Spleen (tissue), 11 donors: Measurements from ENCODE around the gene HSP90AB1. TPM values are rescaled to one million over a fixed set of nuclear protein-coding genes. Genes with fewer than 3 reads are reported as not detected.

Source experiments
- DNase-seq: peaks from one replicate; pipeline ENCODE4 v3.0.0-alpha.2; 2020
- H3K27ac ChIP-seq, 8 donors: fragments of 200-600 bp; sonication (generic) in 7 of 8; 1 replicate in 4 of 8; 2 replicates in 4 of 8; pipeline versions ENCODE4 v1.5.0 to v1.8.0; 2016 to 2021; ENCODE audit warnings: inconsistent platforms in 4 of 8, mild to moderate bottlenecking in 4 of 8, moderate library complexity in 1 of 8
- H3K27me3 ChIP-seq, 7 donors: fragments of 200-600 bp; sonication (generic) in 6 of 7; replicated peaks in 1 of 7; 1 replicate in 4 of 7; 2 replicates in 3 of 7; pipeline versions ENCODE4 v1.5.0 to v1.8.0; 2016 to 2021; ENCODE audit warnings: inconsistent platforms in 3 of 7, mild to moderate bottlenecking in 1 of 7
- H3K36me3 ChIP-seq, 6 donors: fragments of 200-600 bp; sonication (generic) in 5 of 6; 1 replicate in 4 of 6; 2 replicates in 2 of 6; pipeline versions ENCODE4 v1.5.0 to v1.8.0; 2016 to 2021; ENCODE audit warnings: inconsistent platforms in 2 of 6
- H3K4me1 ChIP-seq, 6 donors: fragments of 200-600 bp; sonication (generic) in 5 of 6; 1 replicate in 3 of 6; 2 replicates in 3 of 6; pipeline versions ENCODE4 v1.5.0 to v1.8.0; 2016 to 2021; ENCODE audit warnings: inconsistent platforms in 3 of 6
- H3K4me3 ChIP-seq, 8 donors: fragments of 200-600 bp; sonication (generic) in 7 of 8; 1 replicate in 4 of 8; 2 replicates in 4 of 8; pipeline versions ENCODE4 v1.5.0 to v1.8.0; 2016 to 2021; ENCODE audit warnings: inconsistent platforms in 4 of 8, mild to moderate bottlenecking in 4 of 8, moderate library complexity in 2 of 8
- H3K9me3 ChIP-seq, 8 donors: fragments of 200-600 bp; sonication (generic) in 7 of 8; 1 replicate in 4 of 8; 2 replicates in 4 of 8; pipeline versions ENCODE4 v1.5.0 to v1.8.0; 2016 to 2021; ENCODE audit warnings: inconsistent platforms in 4 of 8
- CTCF ChIP-seq, 11 experiments: fragments of 200-600 bp in 7 of 11; fragments of 450-650 bp in 4 of 11; sonication (generic) in 4 of 11; IDR thresholded peaks in 8 of 11; conservative IDR thresholded peaks in 3 of 11; 1 replicate in 7 of 11; 2 replicates in 4 of 11; pipeline versions ENCODE4 v1.4.0 to v1.8.0; 2016 to 2021; ENCODE audit warnings: antibody characterized with exemption in 11 of 11, inconsistent platforms in 4 of 11, mild to moderate bottlenecking in 1 of 11
- POLR2A ChIP-seq, 3 donors: fragments of 450-650 bp; IDR thresholded peaks; one replicate each; pipeline ENCODE4 v1.5.1; 2017; ENCODE audit warnings: antibody characterized with exemption in 3 of 3, mild to moderate bottlenecking in 1 of 3
- POLR2AphosphoS5 ChIP-seq, 3 donors: sonication (generic); formaldehyde crosslinking; IDR thresholded peaks; one replicate each; pipeline ENCODE4 v1.5.1; 2017; ENCODE audit warnings: antibody characterized with exemption in 3 of 3
- WGBS, 5 donors: extraction: QIAGEN DNeasy Blood & Tissue Kit in 3 of 5; methylation state at CpG; one replicate each; pipeline versions ENCODE4 v1.1.5 to v1.1.7; 2013 to 2018; 5-methylcytosine and 5-hydroxymethylcytosine counted together
- intact Hi-C: fragments of 100-400 bp; cut with DNase I; formaldehyde crosslinking; loops from one replicate; pipeline ENCODE4 v1.15.0; 2023; ENCODE audit warnings: low total_unique reads
- polyA plus RNA-seq, 3 donors: library from polyadenylated mRNA; stranded (reverse); fragments of 200-250 nt; gene quantifications; one replicate each; pipeline ENCODE4 v1.2.1, GENCODE V29; 2013
- total RNA-seq, 7 donors: library from RNA; depleted of rRNA in 3 of 7; stranded (reverse); fragments of >200 nt in 3 of 7; fragmentation: NEBNext Ultra II Directional in 4 of 7; extraction: Animal tissue kit (Norgen Biotek cat#: 25700) in 4 of 7; gene quantifications; one replicate each; pipeline versions ENCODE4 v1.1.0 to v1.2.1, GENCODE V29; 2016 to 2021
- donor health status: healthy with polysubstance abuse.
- donor health status: DM: no; HTN: no; CAD: no; lungs with moderate emphysema.
- donor health status: DM: no; HTN: no; CAD: no.
- donor health status: Bipolar disorder and iron deficiency.
- donor health status: healthy.
- donor health status: DM: no; HTN: no; CAD: no.
- donor health status: DM: yes; HTN: yes; CAD: no.

Gene HSP90AB1
- total and polyA plus RNA-seq, 10 donors = 196 to 546 (median 386) TPM

DNA sequence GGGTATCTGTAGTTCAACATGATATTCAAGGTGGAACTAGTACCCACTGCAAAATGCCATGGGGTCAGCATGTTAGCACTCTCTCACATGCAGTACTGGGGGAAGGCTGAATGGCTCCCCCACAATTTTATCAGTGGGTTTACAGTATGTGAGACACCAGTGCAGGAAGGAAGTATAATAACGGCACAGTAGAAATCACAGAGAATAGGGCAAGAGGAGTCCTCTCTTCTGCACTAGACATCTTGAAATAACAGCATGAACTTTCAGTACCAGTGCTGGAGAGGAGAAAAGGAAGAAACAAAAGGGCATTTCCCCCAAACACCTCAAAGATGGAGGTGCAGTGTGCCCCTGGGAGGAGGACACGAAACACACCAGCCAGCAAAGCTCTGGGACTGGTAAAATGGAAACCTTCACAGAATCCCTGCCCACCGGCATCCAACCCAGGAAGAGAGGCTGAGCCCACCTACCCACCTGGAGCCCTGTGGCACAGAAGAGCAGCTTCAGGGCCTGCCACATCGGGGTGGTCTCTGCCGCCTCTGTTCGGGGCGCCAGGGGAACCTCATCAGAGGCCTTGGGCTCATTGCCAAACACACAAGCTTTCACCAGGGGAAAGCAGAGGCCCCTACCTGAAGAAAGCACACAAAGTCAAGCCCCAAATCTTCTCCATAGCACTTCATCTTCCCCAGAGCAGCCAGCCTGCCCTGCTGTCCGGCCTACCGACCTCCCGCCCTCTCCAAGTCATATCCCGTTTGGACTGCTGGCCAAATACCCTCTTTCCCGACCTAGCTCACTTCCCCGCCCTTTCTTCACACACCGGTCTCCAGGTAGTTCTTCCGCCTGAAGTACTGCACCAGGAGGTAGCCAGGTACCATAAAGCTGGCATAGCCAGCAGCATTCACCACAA is 9.2 kb downstream of the HSP90AB1 start:
- no peak for TF ChIP-seq POLR2A (IDR thresholded peaks at IDR 0.05)
- TF ChIP-seq CTCF (IDR thresholded peaks at IDR 0.05 in 8 of 11, conservative IDR thresholded peaks at IDR 0.05 in 3 of 11) = no peak
- no peak for TF ChIP-seq POLR2AphosphoS5 (IDR thresholded peaks at IDR 0.05)
- intact Hi-C loops = no loop called here
- Histone ChIP-seq H3K27me3 (no peaks in the 10 kb centered on the region), H3K4me3 (peak overlapping the region; percentile 78 to 98 (median 88)), H3K9me3 (no peaks in the 10 kb centered on the region), H3K36me3 (peaks cover 5 to 81% (median 71%) of the 10 kb centered on the region in 6 donors), H3K27ac (peak overlapping the region; percentile 91 to 98 (median 94)), H3K4me1 (peaks cover 23 to 98% (median 81%) of the 10 kb centered on the region in 6 donors)
- WGBS, 5 donors = 22 to 31% (median 26%) methylated on average over 14 to 15 of the region's 15 CpGs
- DNase-seq = peak; percentile 79

- Histone ChIP-seq H3K36me3 (peaks cover 7 to 81% (median 70%) of the 10 kb centered on the region in 6 donors), H3K27ac (peak overlapping the region; percentile 91 to 98 (median 94)), H3K4me3 (peak overlapping the region; percentile 78 to 98 (median 88)), H3K27me3 (no peaks in the 10 kb centered on the region), H3K9me3 (no peaks in the 10 kb centered on the region), H3K4me1 (peaks cover 29 to 98% (median 84%) of the 10 kb centered on the region in 6 donors)
- TF ChIP-seq POLR2AphosphoS5 (IDR thresholded peaks at IDR 0.05) (no peak), POLR2A (IDR thresholded peaks at IDR 0.05) (no peak), CTCF (IDR thresholded peaks at IDR 0.05 in 8 of 11, conservative IDR thresholded peaks at IDR 0.05 in 3 of 11) (peak in 1 of 11 experiments; percentile 5)
- intact Hi-C loops = no loop called here
- 1 to 3% (median 1%) methylated on average over 10 to 12 of the region's 12 CpGs for WGBS, 5 donors
- DNase-seq = no peak
These were observed 9.8 kb downstream of the HSP90AB1 start for GRCh38 chr6:44256775-44257024.

GRCh38 chr6:44257025-44257752 is 10.3 kb downstream of the HSP90AB1 start, which contains the start of gene SLC35B2:
Gene SLC35B2 (minus strand): TSS chr6:44257528. CDS start chr6:44257410, 118 bp downstream.
- 0 to 1% (median 1%) methylated on average over 10 to 80 of the region's 80 CpGs for WGBS, 5 donors
- intact Hi-C loops = no loop called here
- Histone ChIP-seq H3K9me3 (no peaks in the 10 kb centered on the region), H3K4me1 (peaks cover 34 to 98% (median 87%) of the 10 kb centered on the region in 6 donors), H3K4me3 (peak within 1 kb of the TSS; percentile 78 to 98 (median 88)), H3K36me3 (peaks cover 7 to 81% (median 69%) of the 10 kb centered on the region in 6 donors), H3K27ac (peak within 1 kb of the TSS; percentile 91 to 98 (median 94)), H3K27me3 (no peaks in the 10 kb centered on the region)
- peak; percentile 79 to 90 (median 84) for TF ChIP-seq POLR2AphosphoS5 (IDR thresholded peaks at IDR 0.05)
- peak in 1 of 3 donors; percentile 38 for TF ChIP-seq POLR2A (IDR thresholded peaks at IDR 0.05)
- peak in 9 of 11 experiments; percentile 22 to 94 (median 83) for TF ChIP-seq CTCF (IDR thresholded peaks at IDR 0.05 in 8 of 11, conservative IDR thresholded peaks at IDR 0.05 in 3 of 11)
- DNase-seq = peak; percentile 93
